Ascending aorta (tissue), 2 donors: ENCODE measurements around the gene TTLL5. TPM values are rescaled to one million over a fixed set of nuclear protein-coding genes. Genes with fewer than 3 reads are reported as not detected.

ENCODE experiments used
- DNase-seq, 2 donors: peaks; one replicate each; pipeline ENCODE4 v3.0.0-alpha.2; 2019; ENCODE audit warnings: low spot score in 2 of 2
- H3K27ac ChIP-seq, 2 donors: fragments of 200-600 bp; sonication (generic); one replicate each; pipeline ENCODE4 v1.5.1; 2016 to 2017; ENCODE audit warnings: mild to moderate bottlenecking in 1 of 2
- H3K27me3 ChIP-seq: fragments of 200-600 bp; sonication (generic); one replicate; pipeline ENCODE4 v1.5.1; 2017
- H3K36me3 ChIP-seq, 2 donors: fragments of 200-600 bp; sonication (generic); one replicate each; pipeline ENCODE4 v1.5.1; 2016
- H3K4me1 ChIP-seq, 2 donors: fragments of 200-600 bp; sonication (generic); one replicate each; pipeline ENCODE4 v1.5.1; 2016 to 2017; ENCODE audit warnings: mild to moderate bottlenecking in 1 of 2
- H3K4me3 ChIP-seq, 2 donors: fragments of 200-600 bp; sonication (generic); one replicate each; pipeline ENCODE4 v1.5.1; 2016 to 2017; ENCODE audit warnings: mild to moderate bottlenecking in 1 of 2
- H3K9me3 ChIP-seq, 2 donors: fragments of 200-600 bp; sonication (generic); one replicate each; pipeline ENCODE4 v1.5.1; 2016
- CTCF ChIP-seq, 3 experiments: fragments of 200-600 bp in 2 of 3; fragments of 450-650 bp in 1 of 3; sonication (generic) in 2 of 3; IDR thresholded peaks; one replicate each; pipeline ENCODE4 v1.5.1; 2016 to 2019; ENCODE audit warnings: antibody characterized with exemption in 3 of 3, mild to moderate bottlenecking in 1 of 3, moderate library complexity in 1 of 3
- intact Hi-C: fragments of 100-400 bp; cut with DNase I; formaldehyde crosslinking; loops from one replicate; pipeline ENCODE4 v1.15.1; 2023
- total RNA-seq: library from RNA; depleted of rRNA; stranded (reverse); fragments of >200 nt; gene quantifications from one replicate; pipeline ENCODE4 v1.1.0, GENCODE V29; 2016

The TTLL5 gene
- total RNA-seq, 1 donor from 2014 or later: 43.1 TPM

GRCh38 chr14:75970989-75971388 is 309.9 kb downstream of the TTLL5 start:
- Histone ChIP-seq H3K4me1 (peaks cover 0 to 3% of the 10 kb centered on the region in 2 donors), H3K27me3 (no peaks in the 10 kb centered on the region), H3K4me3 (no peak overlapping the region), H3K9me3 (no peaks in the 10 kb centered on the region), H3K27ac (no peak overlapping the region), H3K36me3 (peaks cover 12 to 30% of the 10 kb centered on the region in 2 donors)
- no peak for DNase-seq
- intact Hi-C loops: no loop called here
- TF ChIP-seq CTCF (IDR thresholded peaks at IDR 0.05): no peak

- intact Hi-C loops: no loop called here
- no peak for DNase-seq
- peaks cover 0 to 8% of the 10 kb centered on the region in 2 donors for H3K4me1 ChIP-seq
- H3K4me3 ChIP-seq: no peak overlapping the region
- H3K36me3 ChIP-seq: peaks cover 8 to 25% of the 10 kb centered on the region in 2 donors
- no peaks in the 10 kb centered on the region for H3K27me3 ChIP-seq
- TF ChIP-seq CTCF (IDR thresholded peaks at IDR 0.05): no peak
- H3K9me3 ChIP-seq: no peaks in the 10 kb centered on the region
- H3K27ac ChIP-seq: no peak overlapping the region
These were observed 310.5 kb downstream of the TTLL5 start for GRCh38 chr14:75971509-75971908.

GRCh38 chr14:75972801-75973421 is 311.9 kb downstream of the TTLL5 start:
- H3K36me3 ChIP-seq: peaks cover 0 to 12% of the 10 kb centered on the region in 2 donors
- no peaks in the 10 kb centered on the region for H3K27me3 ChIP-seq
- no peaks in the 10 kb centered on the region for H3K9me3 ChIP-seq
- TF ChIP-seq CTCF (IDR thresholded peaks at IDR 0.05): no peak
- no peak overlapping the region for H3K4me3 ChIP-seq
- H3K4me1 ChIP-seq: peaks cover under 1 to 20% of the 10 kb centered on the region in 2 donors
- no peak overlapping the region for H3K27ac ChIP-seq
- no peak for DNase-seq
- intact Hi-C loops: no loop called here

GRCh38 chr14:75976826-75977581 is 316.0 kb downstream of the TTLL5 start:
- peak overlapping the region in 1 of 2 donors; percentile 24 for H3K4me3 ChIP-seq
- peaks cover 15 to 38% of the 10 kb centered on the region in 2 donors for H3K4me1 ChIP-seq
- DNase-seq: no peak
- H3K27me3 ChIP-seq: no peaks in the 10 kb centered on the region
- H3K27ac ChIP-seq: peak overlapping the region in 1 of 2 donors; percentile 15
- intact Hi-C loops: no loop called here
- no peaks in the 10 kb centered on the region for H3K9me3 ChIP-seq
- no peaks in the 10 kb centered on the region for H3K36me3 ChIP-seq
- no peak for TF ChIP-seq CTCF (IDR thresholded peaks at IDR 0.05)

DNA sequence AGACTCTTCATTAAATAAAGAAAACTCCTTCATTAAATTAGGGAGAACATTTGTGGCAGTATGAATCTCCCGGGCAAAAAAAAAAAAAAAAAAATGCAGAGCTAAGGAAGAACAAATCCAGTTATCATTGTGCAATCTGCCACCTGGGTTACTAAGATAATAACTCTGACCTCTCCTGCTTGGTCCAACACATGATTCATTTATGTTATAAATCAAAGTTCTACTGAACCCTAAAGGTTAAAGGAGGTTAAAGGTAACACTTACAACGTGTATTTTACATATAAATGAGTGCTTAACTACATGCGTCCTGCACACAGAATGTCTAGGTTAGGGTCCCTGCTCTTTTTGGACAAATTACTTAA is 316.5 kb downstream of the TTLL5 start:
- H3K27me3 ChIP-seq: no peaks in the 10 kb centered on the region
- TF ChIP-seq CTCF (IDR thresholded peaks at IDR 0.05): no peak
- H3K36me3 ChIP-seq: no peaks in the 10 kb centered on the region
- intact Hi-C loops: no loop called here
- peaks cover 15 to 38% of the 10 kb centered on the region in 2 donors for H3K4me1 ChIP-seq
- H3K4me3 ChIP-seq: peak overlapping the region in 1 of 2 donors; percentile 24
- peak overlapping the region in 1 of 2 donors; percentile 15 for H3K27ac ChIP-seq
- no peaks in the 10 kb centered on the region for H3K9me3 ChIP-seq
- DNase-seq: no peak
